Left renal cortex interstitium (tissue), 4 donors: Measurements from ENCODE around the gene KBTBD4. TPM values are rescaled to one million over a fixed set of nuclear protein-coding genes. Genes with fewer than 3 reads are reported as not detected.

ENCODE experiments used
- DNase-seq, 4 donors: peaks; one replicate each; pipeline ENCODE4 v3.0.0-alpha.2; 2013; ENCODE audit warnings: low read depth in 4 of 4, low spot score in 2 of 4, missing footprints in 1 of 4
- polyA plus RNA-seq, 4 donors: library from polyadenylated mRNA; unstranded; fragments of 120-200 nt; gene quantifications; one replicate each; pipeline ENCODE4 v1.2.1, GENCODE V29; 2013; ENCODE audit not compliant: insufficient read length in 4 of 4

The KBTBD4 gene
- polyA plus RNA-seq, 4 donors, result 25.6 to 28.3 (median 26.6) TPM

DNA sequence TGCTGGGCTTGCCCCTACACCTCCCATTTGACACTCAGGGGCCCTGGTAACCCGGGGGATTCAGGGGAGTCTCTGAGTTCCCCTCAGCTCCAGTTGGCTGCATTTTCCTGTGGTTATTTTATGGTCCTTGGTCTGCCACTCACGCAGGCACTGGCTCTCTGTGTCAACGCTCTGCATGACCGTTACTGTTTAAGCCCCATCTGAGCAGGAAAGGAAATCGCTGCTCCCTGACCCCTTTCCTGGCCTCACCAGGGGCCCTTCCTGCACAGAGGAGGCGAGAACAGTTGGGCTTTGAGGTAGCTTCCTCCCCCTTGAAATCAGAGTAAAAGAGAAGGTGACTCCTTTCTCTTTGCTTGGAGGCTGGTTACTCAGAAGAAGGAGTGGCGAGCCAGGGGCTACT lies 13.0 kb upstream of the KBTBD4 start:
- no peak for DNase-seq

- DNase-seq, result peak in 1 of 4 donors; percentile 54
Measured at GRCh38 chr11:47589977-47590861, 11.4 kb upstream of the KBTBD4 start.

GRCh38 chr11:47589584-47589976 lies 10.8 kb upstream of the KBTBD4 start:
- no peak for DNase-seq

GRCh38 chr11:47589118-47589517 lies 10.3 kb upstream of the KBTBD4 start:
- no peak for DNase-seq

DNA sequence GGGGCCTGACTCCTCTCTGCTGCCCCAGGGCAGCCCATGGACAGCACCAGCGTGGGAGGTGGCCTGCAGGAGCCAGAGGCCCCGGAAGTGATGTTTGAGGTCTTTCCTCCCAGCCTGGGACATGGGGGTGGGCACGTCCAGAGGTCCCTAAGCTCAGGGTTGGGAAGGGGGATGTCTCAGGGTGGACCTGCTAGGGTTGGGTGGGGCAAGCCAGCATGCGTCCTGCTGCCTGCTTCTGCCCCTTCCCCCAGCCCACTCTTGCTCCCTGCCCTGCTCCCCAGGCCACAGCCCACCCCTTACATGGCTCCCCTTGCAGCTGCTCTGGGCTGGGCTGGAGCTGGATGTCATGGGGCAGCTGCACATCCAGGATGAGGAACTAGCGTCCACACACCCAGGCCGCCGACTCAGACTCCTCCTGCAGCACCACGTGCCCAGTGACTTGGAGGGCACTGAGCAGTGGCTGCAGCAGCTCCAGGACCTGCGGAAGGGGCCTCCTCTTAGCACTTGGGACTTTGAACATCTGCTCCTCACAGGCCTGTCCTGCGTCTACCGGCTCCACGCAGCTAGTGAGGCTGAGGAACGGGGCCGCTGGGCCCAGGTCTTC lies 9.1 kb upstream of the KBTBD4 start:
- no peak for DNase-seq

- no peak for DNase-seq
Measured at GRCh38 chr11:47587039-47587716, 8.4 kb upstream of the KBTBD4 start.

- no peak for DNase-seq
Measured at GRCh38 chr11:47586098-47586855, 7.5 kb upstream of the KBTBD4 start, which contains the start of gene FAM180B. FAM180B (plus strand) TSS chr11:47586678; CDS start chr11:47586769, 91 bp downstream.

DNA sequence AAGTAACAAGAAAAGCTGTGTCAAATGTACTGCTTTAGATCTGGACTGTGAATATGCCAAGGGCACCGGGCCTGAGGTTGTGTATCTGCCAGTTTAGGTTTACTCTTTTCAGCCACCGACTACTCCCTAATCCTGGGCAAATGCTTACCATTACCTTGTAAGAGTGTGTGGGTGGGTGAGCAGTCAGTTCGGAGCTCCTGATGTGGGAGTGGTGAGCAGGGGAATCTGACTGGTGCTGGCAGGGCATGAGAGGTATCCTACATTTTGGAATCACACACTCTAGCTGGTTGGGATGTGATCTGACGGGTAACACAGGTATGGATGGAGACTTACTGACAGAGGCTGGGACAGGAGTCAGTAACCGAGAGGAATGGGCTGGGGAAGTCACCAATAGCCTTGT lies 5.1 kb upstream of the KBTBD4 start:
- DNase-seq, result no peak

- no peak for DNase-seq
Measured at GRCh38 chr11:47577460-47578041, 1.2 kb downstream of the KBTBD4 start.

GRCh38 chr11:47573321-47573720 lies 5.4 kb downstream of the KBTBD4 start:
- DNase-seq, result no peak

DNA sequence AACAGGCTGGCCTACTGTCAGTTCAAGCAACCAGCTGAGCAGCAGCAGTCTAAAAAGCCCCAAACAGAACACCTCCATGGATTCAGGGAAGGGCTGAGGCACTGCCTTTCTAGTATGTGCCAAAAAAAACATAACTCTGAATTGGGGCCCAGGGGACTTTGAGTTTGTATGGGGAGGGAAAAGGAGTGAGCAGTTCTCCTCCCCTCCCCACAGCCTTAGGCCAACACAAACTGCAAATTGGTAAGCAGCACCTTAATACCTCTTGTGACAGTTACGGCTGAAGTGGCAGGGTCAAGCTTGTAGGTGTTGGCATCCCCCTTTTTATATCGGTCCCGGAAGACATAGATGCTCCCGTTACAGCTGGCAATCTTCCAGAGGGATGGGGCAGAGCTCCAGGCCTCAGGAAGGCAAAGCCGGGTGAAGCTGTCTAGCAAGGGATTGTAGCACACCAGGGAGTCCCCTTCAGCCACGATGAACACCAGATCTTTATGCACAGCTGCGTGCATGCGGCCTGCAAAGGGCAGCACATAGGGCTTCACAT lies 6.0 kb downstream of the KBTBD4 start:
- no peak for DNase-seq

GRCh38 chr11:47571895-47572294 lies 6.9 kb downstream of the KBTBD4 start:
- no peak for DNase-seq

DNA sequence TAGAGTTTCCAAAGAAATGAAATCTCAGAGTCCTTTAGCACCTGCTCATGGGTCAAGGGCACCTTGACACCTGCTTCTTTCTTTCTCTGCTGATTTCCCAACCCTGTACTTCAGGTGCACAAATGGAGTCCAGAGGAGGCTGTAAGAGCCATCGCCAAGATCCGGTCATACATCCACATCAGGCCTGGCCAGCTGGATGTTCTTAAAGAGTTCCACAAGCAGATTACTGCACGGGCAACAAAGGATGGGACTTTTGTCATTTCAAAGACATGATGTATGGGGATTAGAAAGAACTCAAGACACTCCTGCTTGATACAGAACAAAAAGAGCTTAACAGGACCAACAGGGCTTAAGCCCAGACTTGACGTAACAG lies 7.4 kb downstream of the KBTBD4 start:
- DNase-seq, result no peak

GRCh38 chr11:47570651-47571356 lies 8.0 kb downstream of the KBTBD4 start:
- DNase-seq, result no peak

DNA sequence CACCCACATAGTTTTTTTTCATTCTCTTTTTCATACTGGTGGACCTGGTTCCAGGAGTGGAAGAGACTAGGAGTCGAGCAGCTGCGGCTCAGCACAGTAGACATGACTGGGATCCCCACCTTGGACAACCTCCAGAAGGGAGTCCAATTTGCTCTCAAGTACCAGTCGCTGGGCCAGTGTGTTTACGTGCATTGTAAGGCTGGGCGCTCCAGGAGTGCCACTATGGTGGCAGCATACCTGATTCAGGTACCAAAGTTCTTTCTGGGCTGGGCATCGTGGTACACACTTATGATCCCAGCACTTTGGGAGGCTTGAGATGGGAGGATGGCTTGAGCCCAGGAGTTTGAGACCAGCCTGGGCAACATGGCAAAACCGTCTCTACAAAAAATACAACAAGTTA lies 9.1 kb downstream of the KBTBD4 start:
- DNase-seq, result no peak

GRCh38 chr11:47566149-47566698 lies 12.5 kb downstream of the KBTBD4 start:
- DNase-seq, result no peak

- DNase-seq, result no peak
Measured at GRCh38 chr11:47565340-47566148, 13.2 kb downstream of the KBTBD4 start, which contains the start of gene PTPMT1. PTPMT1 (plus strand) TSS chr11:47565599; CDS start chr11:47565623, 24 bp downstream.

GRCh38 chr11:47564933-47565339 lies 13.8 kb downstream of the KBTBD4 start:
- no peak for DNase-seq
